ENCODE measurements around the gene RNF10.

DNA sequence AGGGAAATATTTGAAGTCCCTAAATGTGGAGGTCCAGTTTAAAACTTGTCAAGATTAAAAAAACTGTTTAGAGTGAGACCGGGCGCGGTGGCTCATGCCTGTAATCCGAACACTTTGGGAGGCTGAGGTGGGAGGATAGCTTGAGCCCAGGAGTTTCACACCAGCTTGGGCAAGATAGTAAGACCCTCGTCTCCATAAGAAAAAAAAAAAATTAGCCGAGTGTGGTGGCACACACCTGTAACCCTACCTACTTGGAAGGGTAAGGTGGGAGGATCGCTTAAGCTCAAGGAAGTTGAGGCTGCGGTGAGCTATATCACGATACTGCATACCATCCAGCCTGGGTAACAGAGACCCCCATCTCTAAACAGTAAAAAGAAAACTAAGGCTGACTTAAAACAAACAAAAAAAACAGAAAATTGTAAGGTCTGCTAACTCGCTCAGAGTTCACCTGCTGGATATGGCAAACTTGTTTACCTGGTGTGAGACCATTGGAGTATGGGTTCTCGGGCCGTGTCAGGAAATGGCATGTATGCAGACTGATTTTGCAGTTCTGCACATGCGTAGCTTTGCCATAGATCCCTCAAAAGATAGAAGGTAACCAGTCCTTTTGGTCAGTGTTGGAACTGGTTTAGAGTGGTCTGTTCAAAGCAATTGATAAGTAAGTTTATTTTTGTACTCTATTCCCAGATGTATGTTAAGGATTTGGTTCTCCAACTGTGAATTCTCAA is 2.1 kb downstream of the RNF10 start:
- TF ChIP-seq EZH2 (IDR thresholded peaks at IDR 0.05; ENCODE audit: borderline replicate concordance, control insufficient read depth, low read depth, low read length) (no peak), FOS (IDR thresholded peaks at IDR 0.05; ENCODE audit: borderline replicate concordance, extremely low read depth, insufficient read length) (no peak), BHLHE40 (IDR thresholded peaks at IDR 0.05; ENCODE audit: borderline replicate concordance in 1 of 2, low read depth in 2 of 2, low read length in 1 of 2) (no peak), CREM (IDR thresholded peaks at IDR 0.05; ENCODE audit: low read depth) (no peak), GABPA (IDR thresholded peaks at IDR 0.05; ENCODE audit: low read depth) (no peak), SP1 (IDR thresholded peaks at IDR 0.05; ENCODE audit: low read depth, low read length) (no peak), ESRRA (IDR thresholded peaks at IDR 0.05; ENCODE audit: low read length) (no peak), EP300 (IDR thresholded peaks at IDR 0.05; ENCODE audit: borderline replicate concordance in 1 of 2, control insufficient read depth in 1 of 2, low read depth in 2 of 2, low read length in 2 of 2) (no peak), HDGF (IDR thresholded peaks at IDR 0.05) (no peak)
- TF ChIP-seq, protein P1, sequence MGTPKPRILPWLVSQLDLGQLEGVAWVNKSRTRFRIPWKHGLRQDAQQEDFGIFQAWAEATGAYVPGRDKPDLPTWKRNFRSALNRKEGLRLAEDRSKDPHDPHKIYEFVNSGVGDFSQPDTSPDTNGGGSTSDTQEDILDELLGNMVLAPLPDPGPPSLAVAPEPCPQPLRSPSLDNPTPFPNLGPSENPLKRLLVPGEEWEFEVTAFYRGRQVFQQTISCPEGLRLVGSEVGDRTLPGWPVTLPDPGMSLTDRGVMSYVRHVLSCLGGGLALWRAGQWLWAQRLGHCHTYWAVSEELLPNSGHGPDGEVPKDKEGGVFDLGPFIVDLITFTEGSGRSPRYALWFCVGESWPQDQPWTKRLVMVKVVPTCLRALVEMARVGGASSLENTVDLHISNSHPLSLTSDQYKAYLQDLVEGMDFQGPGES (IDR thresholded peaks at IDR 0.05), result no peak
- TF ChIP-seq, protein P2, sequence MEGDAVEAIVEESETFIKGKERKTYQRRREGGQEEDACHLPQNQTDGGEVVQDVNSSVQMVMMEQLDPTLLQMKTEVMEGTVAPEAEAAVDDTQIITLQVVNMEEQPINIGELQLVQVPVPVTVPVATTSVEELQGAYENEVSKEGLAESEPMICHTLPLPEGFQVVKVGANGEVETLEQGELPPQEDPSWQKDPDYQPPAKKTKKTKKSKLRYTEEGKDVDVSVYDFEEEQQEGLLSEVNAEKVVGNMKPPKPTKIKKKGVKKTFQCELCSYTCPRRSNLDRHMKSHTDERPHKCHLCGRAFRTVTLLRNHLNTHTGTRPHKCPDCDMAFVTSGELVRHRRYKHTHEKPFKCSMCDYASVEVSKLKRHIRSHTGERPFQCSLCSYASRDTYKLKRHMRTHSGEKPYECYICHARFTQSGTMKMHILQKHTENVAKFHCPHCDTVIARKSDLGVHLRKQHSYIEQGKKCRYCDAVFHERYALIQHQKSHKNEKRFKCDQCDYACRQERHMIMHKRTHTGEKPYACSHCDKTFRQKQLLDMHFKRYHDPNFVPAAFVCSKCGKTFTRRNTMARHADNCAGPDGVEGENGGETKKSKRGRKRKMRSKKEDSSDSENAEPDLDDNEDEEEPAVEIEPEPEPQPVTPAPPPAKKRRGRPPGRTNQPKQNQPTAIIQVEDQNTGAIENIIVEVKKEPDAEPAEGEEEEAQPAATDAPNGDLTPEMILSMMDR (IDR thresholded peaks at IDR 0.05 in 2 of 3, conservative IDR thresholded peaks at IDR 0.05 in 1 of 3; ENCODE audit: control insufficient read depth in 2 of 3, extremely low read depth in 1 of 3, insufficient read depth in 1 of 3, low read depth in 3 of 3, low read length in 3 of 3), result no peak

All from GM12878 (cell line).